C4-2B (cell line): ENCODE results near the gene AZGP1.
"Not testable (repeated sequence)": the region's sequence is repeated elsewhere in the genome, so short reads cannot be mapped to it uniquely, and the experiment has no call there.

Experiments
- H3K27ac ChIP-seq: fragments of 450-650 bp; 2 replicates; pipeline ENCODE4 v1.5.1; 2017
- CTCF ChIP-seq: fragments of 450-650 bp; conservative IDR thresholded peaks from 2 replicates; pipeline ENCODE4 v1.5.1; 2017; ENCODE audit warnings: mild to moderate bottlenecking
- ZFX ChIP-seq: fragments of 450-650 bp; IDR thresholded peaks from 2 replicates; pipeline ENCODE4 v1.6.1; 2017

Gene AZGP1

GRCh38 chr7:99992330-99993038 is 16.7 kb upstream of the AZGP1 start:
- no peak overlapping the region for H3K27ac ChIP-seq
- TF ChIP-seq ZFX (no peak), CTCF (no peak)

- not testable (repeated sequence) for H3K27ac ChIP-seq
Observed at GRCh38 chr7:99991543-99991942, 15.7 kb upstream of the AZGP1 start.

GRCh38 chr7:99990460-99990852 is 14.6 kb upstream of the AZGP1 start:
- TF ChIP-seq ZFX: no peak
- no peak for TF ChIP-seq CTCF
- H3K27ac ChIP-seq: no peak overlapping the region

GRCh38 chr7:99987846-99988245 is 12.0 kb upstream of the AZGP1 start:
- H3K27ac ChIP-seq: no peak overlapping the region
- TF ChIP-seq ZFX (no peak), CTCF (no peak)

- not testable (repeated sequence) for H3K27ac ChIP-seq
Observed at GRCh38 chr7:99987306-99987705, 11.5 kb upstream of the AZGP1 start.

- TF ChIP-seq CTCF: no peak
- TF ChIP-seq ZFX: no peak
- H3K27ac ChIP-seq: no peak overlapping the region
Observed at GRCh38 chr7:99984593-99984992, 8.8 kb upstream of the AZGP1 start.

- H3K27ac ChIP-seq: peak overlapping the region; percentile 87
Observed at GRCh38 chr7:99981066-99981465, 5.2 kb upstream of the AZGP1 start.

GRCh38 chr7:99980448-99980872 is 4.6 kb upstream of the AZGP1 start:
- peak overlapping the region; percentile 87 for H3K27ac ChIP-seq

- TF ChIP-seq CTCF: peak; percentile 97
- peak overlapping the region; percentile 87 for H3K27ac ChIP-seq
Observed at GRCh38 chr7:99979814-99980225, 4.0 kb upstream of the AZGP1 start.

- no peak for TF ChIP-seq CTCF
- no peak for TF ChIP-seq ZFX
Observed at GRCh38 chr7:99976626-99977025, 795 bp upstream of the AZGP1 start.

More at GRCh38 chr7:99976626-99977025, 795 bp upstream of the AZGP1 start:
- H3K27ac ChIP-seq: peak overlapping the region; percentile 80
